ENCODE data around the gene RPS3A. TPM values are rescaled to one million over a fixed set of nuclear protein-coding genes. Genes with fewer than 3 reads are reported as not detected.
"Not testable (repeated sequence)": the region's sequence is repeated elsewhere in the genome, so short reads cannot be mapped to it uniquely, and the experiment has no call there.

The RPS3A gene
- total and polyA plus RNA-seq, 2 donors (not counting 1 experiment from before 2014, with no cell fraction given), result 1,918 to 2,843 TPM

DNA sequence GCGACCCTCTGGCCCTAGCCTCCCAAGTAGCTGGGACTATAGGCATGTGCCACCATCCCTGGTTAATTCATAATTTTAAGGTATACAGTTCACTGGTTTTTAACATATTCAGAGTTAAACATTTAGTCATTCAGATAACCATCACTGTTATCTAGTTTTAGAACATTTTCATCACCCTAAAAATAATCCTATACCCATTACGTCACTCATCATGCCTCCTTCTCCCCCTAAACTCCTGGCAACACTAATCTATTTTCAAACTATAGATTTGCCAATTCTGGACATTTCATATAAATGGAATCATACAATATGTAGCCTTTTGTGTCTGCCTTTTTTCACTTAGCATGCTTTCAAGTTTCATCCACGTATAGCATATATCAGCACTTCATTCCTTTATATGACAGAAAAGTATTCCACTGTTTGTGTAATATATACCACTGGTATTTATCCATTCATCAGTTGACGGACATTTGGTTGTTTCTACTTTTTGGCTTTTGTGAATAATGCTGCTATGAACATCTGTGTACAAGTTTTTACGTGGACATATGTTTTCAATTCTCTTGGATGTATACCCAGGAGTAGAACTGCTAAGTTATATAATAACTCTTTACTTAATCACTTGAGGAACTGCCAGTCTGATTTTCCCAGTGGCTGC, 32.0 kb upstream of the RPS3A start:
- H3K27me3 ChIP-seq (ENCODE audit: control insufficient read depth, insufficient read depth, low read length), result no peaks in the 10 kb centered on the region

DNA sequence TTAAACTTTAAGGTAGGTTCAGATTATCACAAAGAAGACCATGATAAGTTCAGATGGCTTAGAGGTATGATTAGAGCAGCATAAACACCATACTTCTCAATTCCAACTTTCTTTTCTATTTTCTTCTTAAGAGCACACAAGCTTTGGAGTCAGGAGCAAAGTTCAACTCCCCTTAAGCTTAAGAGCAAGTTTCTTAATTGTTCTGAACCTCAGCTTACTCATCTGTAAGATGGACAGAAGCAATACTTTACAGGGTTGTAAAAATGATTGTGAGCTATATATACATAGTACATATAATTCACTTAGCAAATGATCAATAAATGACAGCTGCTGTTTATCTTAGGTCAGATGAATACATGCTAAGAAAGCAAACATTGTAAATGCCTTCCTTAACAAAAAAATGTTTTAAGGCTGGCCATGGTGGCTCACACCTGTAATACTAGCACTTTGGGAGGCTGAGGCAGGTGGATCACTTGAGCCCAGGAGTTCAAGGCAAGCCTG, 25.0 kb upstream of the RPS3A start:
- no peak overlapping the region for H3K4me2 ChIP-seq (ENCODE audit: extremely low read depth, insufficient read depth, low read length)
- TF ChIP-seq, protein P1, sequence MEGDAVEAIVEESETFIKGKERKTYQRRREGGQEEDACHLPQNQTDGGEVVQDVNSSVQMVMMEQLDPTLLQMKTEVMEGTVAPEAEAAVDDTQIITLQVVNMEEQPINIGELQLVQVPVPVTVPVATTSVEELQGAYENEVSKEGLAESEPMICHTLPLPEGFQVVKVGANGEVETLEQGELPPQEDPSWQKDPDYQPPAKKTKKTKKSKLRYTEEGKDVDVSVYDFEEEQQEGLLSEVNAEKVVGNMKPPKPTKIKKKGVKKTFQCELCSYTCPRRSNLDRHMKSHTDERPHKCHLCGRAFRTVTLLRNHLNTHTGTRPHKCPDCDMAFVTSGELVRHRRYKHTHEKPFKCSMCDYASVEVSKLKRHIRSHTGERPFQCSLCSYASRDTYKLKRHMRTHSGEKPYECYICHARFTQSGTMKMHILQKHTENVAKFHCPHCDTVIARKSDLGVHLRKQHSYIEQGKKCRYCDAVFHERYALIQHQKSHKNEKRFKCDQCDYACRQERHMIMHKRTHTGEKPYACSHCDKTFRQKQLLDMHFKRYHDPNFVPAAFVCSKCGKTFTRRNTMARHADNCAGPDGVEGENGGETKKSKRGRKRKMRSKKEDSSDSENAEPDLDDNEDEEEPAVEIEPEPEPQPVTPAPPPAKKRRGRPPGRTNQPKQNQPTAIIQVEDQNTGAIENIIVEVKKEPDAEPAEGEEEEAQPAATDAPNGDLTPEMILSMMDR (conservative IDR thresholded peaks at IDR 0.05 in 1 of 2, IDR thresholded peaks at IDR 0.05 in 1 of 2; ENCODE audit: low read depth in 1 of 2, low read length in 2 of 2), result no peak
- TF ChIP-seq EZH2 (IDR thresholded peaks at IDR 0.05; ENCODE audit: low read length, missing control alignments), result no peak

More for the DNA sequence above, 32.0 kb upstream of the RPS3A start:
- no peak for DNase-seq (ENCODE audit: low read depth in 2 of 2)
- H3K4me2 ChIP-seq (ENCODE audit: extremely low read depth, insufficient read depth, low read length), result no peak overlapping the region
- H3K27ac ChIP-seq (ENCODE audit: insufficient read depth, low read length), result no peak overlapping the region
- H4K20me1 ChIP-seq (ENCODE audit: control insufficient read depth, extremely low read depth, insufficient read depth, low read length), result no peaks in the 10 kb centered on the region
- H3K36me3 ChIP-seq (ENCODE audit: control insufficient read depth, insufficient read depth, low read length), result no peaks in the 10 kb centered on the region
- no peak overlapping the region for H2AFZ ChIP-seq (ENCODE audit: low read length)
- H3K4me1 ChIP-seq (ENCODE audit: control insufficient read depth, extremely low read depth, insufficient read depth, low read length), result no peaks in the 10 kb centered on the region
- no peaks in the 10 kb centered on the region for H3K79me2 ChIP-seq (ENCODE audit: control insufficient read depth, insufficient read depth, low read length)
- TF ChIP-seq, protein P1 (conservative IDR thresholded peaks at IDR 0.05 in 1 of 2, IDR thresholded peaks at IDR 0.05 in 1 of 2; ENCODE audit: low read depth in 1 of 2, low read length in 2 of 2), result no peak
- TF ChIP-seq EZH2 (IDR thresholded peaks at IDR 0.05; ENCODE audit: low read length, missing control alignments), result no peak
- H3K9ac ChIP-seq (ENCODE audit: insufficient read depth, low read length), result no peak overlapping the region
- no peaks in the 10 kb centered on the region for H3K9me3 ChIP-seq (ENCODE audit: control insufficient read depth, insufficient read depth, low read depth, low read length)
- H3K4me3 ChIP-seq (replicated peaks in 1 of 4; ENCODE audit: control extremely low read depth in 1 of 4, insufficient read depth in 1 of 4, low read depth in 3 of 4, low read length in 4 of 4), result no peak overlapping the region

DNA sequence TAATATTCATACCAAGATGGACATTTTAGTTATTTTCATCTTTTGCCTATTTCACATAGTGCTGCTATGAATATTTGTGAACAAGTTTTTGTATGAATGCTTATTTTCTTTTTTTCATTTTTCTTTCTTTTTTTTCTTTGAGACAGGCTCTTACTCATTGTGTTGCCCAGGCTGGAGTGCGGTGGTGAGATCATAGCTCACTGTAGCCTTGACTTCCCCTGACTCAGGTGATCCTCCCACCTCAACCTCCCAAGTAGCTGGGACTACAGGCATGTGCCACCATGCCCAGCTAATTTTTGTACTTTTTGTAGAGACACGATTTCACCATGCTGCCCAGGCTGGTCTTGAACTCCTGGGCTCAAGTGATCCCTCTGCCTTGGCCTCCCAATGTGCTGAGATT, 21.4 kb upstream of the RPS3A start:
- not testable (repeated sequence) for H2AFZ ChIP-seq (ENCODE audit: low read length); H3K9me3 ChIP-seq (ENCODE audit: control insufficient read depth, insufficient read depth, low read depth, low read length); H3K4me3 ChIP-seq (replicated peaks in 1 of 4; ENCODE audit: control extremely low read depth in 1 of 4, insufficient read depth in 1 of 4, low read depth in 3 of 4, low read length in 4 of 4); H3K27ac ChIP-seq (ENCODE audit: insufficient read depth, low read length); H3K4me1 ChIP-seq (ENCODE audit: control insufficient read depth, extremely low read depth, insufficient read depth, low read length); H4K20me1 ChIP-seq (ENCODE audit: control insufficient read depth, extremely low read depth, insufficient read depth, low read length); H3K9ac ChIP-seq (ENCODE audit: insufficient read depth, low read length); H3K36me3 ChIP-seq (ENCODE audit: control insufficient read depth, insufficient read depth, low read length); H3K4me2 ChIP-seq (ENCODE audit: extremely low read depth, insufficient read depth, low read length); H3K27me3 ChIP-seq (ENCODE audit: control insufficient read depth, insufficient read depth, low read length); H3K79me2 ChIP-seq (ENCODE audit: control insufficient read depth, insufficient read depth, low read length)
- DNase-seq (ENCODE audit: low read depth in 2 of 2), result peak in 1 of 2 donors; percentile 8

More for the DNA sequence above, 25.0 kb upstream of the RPS3A start:
- no peaks in the 10 kb centered on the region for H3K4me1 ChIP-seq (ENCODE audit: control insufficient read depth, extremely low read depth, insufficient read depth, low read length)
- H3K4me3 ChIP-seq (replicated peaks in 1 of 4; ENCODE audit: control extremely low read depth in 1 of 4, insufficient read depth in 1 of 4, low read depth in 3 of 4, low read length in 4 of 4), result no peak overlapping the region
- no peaks in the 10 kb centered on the region for H4K20me1 ChIP-seq (ENCODE audit: control insufficient read depth, extremely low read depth, insufficient read depth, low read length)
- no peaks in the 10 kb centered on the region for H3K36me3 ChIP-seq (ENCODE audit: control insufficient read depth, insufficient read depth, low read length)
- no peak overlapping the region for H2AFZ ChIP-seq (ENCODE audit: low read length)
- no peak for DNase-seq (ENCODE audit: low read depth in 2 of 2)
- no peaks in the 10 kb centered on the region for H3K79me2 ChIP-seq (ENCODE audit: control insufficient read depth, insufficient read depth, low read length)
- no peaks in the 10 kb centered on the region for H3K27me3 ChIP-seq (ENCODE audit: control insufficient read depth, insufficient read depth, low read length)
- H3K9me3 ChIP-seq (ENCODE audit: control insufficient read depth, insufficient read depth, low read depth, low read length), result no peaks in the 10 kb centered on the region
- no peak overlapping the region for H3K27ac ChIP-seq (ENCODE audit: insufficient read depth, low read length)
- no peak overlapping the region for H3K9ac ChIP-seq (ENCODE audit: insufficient read depth, low read length)

All from fibroblast of lung (primary cell).